Small intestine (tissue), 16 donors: Measurements from ENCODE around the gene GPRASP1. TPM values are rescaled to one million over a fixed set of nuclear protein-coding genes. Genes with fewer than 3 reads are reported as not detected.

Experiments
- DNase-seq, 2 donors: peaks; one replicate each; pipeline versions ENCODE4 v3.0.0 to v3.0.0-alpha.2; 2013
- FAIRE-seq: peaks from 2 replicates; lab custom pipeline; 2012; peaks lifted over from hg19 to GRCh38; lab: Jason Lieb, UNC
- H3K27ac ChIP-seq, 3 donors: one replicate each; pipeline ENCODE4 v1.5.1; 2013; ENCODE audit warnings: low read length in 2 of 3, mild to moderate bottlenecking in 2 of 3, control low read depth in 1 of 3, inconsistent platforms in 1 of 3, low read depth in 1 of 3, moderate library complexity in 1 of 3
- H3K27me3 ChIP-seq, 3 donors: one replicate each; pipeline ENCODE4 v1.6.1; 2013; ENCODE audit warnings: low read length in 3 of 3, inconsistent platforms in 1 of 3; ENCODE audit not compliant: control insufficient read depth in 3 of 3, insufficient read depth in 3 of 3
- H3K36me3 ChIP-seq, 3 donors: one replicate each; pipeline ENCODE4 v1.6.1; 2013; ENCODE audit warnings: low read length in 3 of 3, inconsistent platforms in 1 of 3, low read depth in 1 of 3, mild to moderate bottlenecking in 1 of 3, moderate library complexity in 1 of 3; ENCODE audit not compliant: control insufficient read depth in 3 of 3, insufficient read depth in 2 of 3
- H3K4me1 ChIP-seq, 3 donors: one replicate each; pipeline ENCODE4 v1.6.1; 2013; ENCODE audit warnings: low read length in 2 of 3, inconsistent platforms in 1 of 3, low read depth in 1 of 3, mild to moderate bottlenecking in 1 of 3, moderate library complexity in 1 of 3; ENCODE audit not compliant: control insufficient read depth in 3 of 3, insufficient read depth in 2 of 3
- H3K4me3 ChIP-seq, 3 donors: one replicate each; pipeline ENCODE4 v1.5.1; 2013; ENCODE audit warnings: low read length in 3 of 3, control low read depth in 1 of 3, inconsistent platforms in 1 of 3, low read depth in 1 of 3, mild to moderate bottlenecking in 1 of 3, moderate library complexity in 1 of 3
- H3K9me3 ChIP-seq, 2 donors: one replicate each; pipeline ENCODE4 v1.6.1; 2013; ENCODE audit warnings: low read depth in 1 of 2, low read length in 1 of 2; ENCODE audit not compliant: control insufficient read depth in 2 of 2, insufficient read depth in 1 of 2
- WGBS, 3 donors: extraction: QIAGEN DNeasy Blood & Tissue Kit; methylation state at CpG; one replicate each; pipeline ENCODE4 v1.1.7; 2013; 5-methylcytosine and 5-hydroxymethylcytosine counted together
- long read RNA-seq, 10 donors: transcript quantifications; one replicate each; lab custom pipeline, GENCODE V29; 2026
- polyA plus RNA-seq, 4 donors: library from polyadenylated mRNA; stranded (reverse) in 3 of 4; unstranded in 1 of 4; fragments of 200-250 nt in 3 of 4; fragments of 120-200 nt in 1 of 4; gene quantifications; one replicate each; pipeline versions ENCODE4 v1.2.1 to v1.2.3, GENCODE V29; 2013
- donor health status: healthy with polysubstance abuse.
- donor health status: control.
- donor health status: control.
- donor health status: Bipolar disorder and iron deficiency.
- donor health status: healthy.

GPRASP1 gene, protein sequence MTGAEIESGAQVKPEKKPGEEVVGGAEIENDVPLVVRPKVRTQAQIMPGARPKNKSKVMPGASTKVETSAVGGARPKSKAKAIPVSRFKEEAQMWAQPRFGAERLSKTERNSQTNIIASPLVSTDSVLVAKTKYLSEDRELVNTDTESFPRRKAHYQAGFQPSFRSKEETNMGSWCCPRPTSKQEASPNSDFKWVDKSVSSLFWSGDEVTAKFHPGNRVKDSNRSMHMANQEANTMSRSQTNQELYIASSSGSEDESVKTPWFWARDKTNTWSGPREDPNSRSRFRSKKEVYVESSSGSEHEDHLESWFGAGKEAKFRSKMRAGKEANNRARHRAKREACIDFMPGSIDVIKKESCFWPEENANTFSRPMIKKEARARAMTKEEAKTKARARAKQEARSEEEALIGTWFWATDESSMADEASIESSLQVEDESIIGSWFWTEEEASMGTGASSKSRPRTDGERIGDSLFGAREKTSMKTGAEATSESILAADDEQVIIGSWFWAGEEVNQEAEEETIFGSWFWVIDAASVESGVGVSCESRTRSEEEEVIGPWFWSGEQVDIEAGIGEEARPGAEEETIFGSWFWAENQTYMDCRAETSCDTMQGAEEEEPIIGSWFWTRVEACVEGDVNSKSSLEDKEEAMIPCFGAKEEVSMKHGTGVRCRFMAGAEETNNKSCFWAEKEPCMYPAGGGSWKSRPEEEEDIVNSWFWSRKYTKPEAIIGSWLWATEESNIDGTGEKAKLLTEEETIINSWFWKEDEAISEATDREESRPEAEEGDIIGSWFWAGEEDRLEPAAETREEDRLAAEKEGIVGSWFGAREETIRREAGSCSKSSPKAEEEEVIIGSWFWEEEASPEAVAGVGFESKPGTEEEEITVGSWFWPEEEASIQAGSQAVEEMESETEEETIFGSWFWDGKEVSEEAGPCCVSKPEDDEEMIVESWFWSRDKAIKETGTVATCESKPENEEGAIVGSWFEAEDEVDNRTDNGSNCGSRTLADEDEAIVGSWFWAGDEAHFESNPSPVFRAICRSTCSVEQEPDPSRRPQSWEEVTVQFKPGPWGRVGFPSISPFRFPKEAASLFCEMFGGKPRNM (N-terminal part only)
- polyA plus RNA-seq, result 1 to 10 TPM in 2 of 4 donors, under 1 TPM in 2; 0.67 to 8.6 (median 2.1) TPM
- long read RNA-seq, donor 1, result 0 reads
- long read RNA-seq, donor 2, result 0 reads
- long read RNA-seq, donor 3, full-length matches to known transcripts, result 1 of 1 reads
- long read RNA-seq, donor 3, partial matches to known transcripts, result 0 of 1 reads
- long read RNA-seq, donor 3, other reads (novel, unspliced or antisense), result 0 of 1 reads
- long read RNA-seq, donor 4, result 0 reads
- long read RNA-seq, donor 5, result 0 reads
- long read RNA-seq, donor 6, full-length matches to known transcripts, result 1 of 1 reads
- long read RNA-seq, donor 6, partial matches to known transcripts, result 0 of 1 reads
- long read RNA-seq, donor 6, other reads (novel, unspliced or antisense), result 0 of 1 reads
- long read RNA-seq, donor 7, full-length matches to known transcripts, result 3 of 3 reads
- long read RNA-seq, donor 7, partial matches to known transcripts, result 0 of 3 reads
- long read RNA-seq, donor 7, other reads (novel, unspliced or antisense), result 0 of 3 reads
- long read RNA-seq, donor 8, result 0 reads
- long read RNA-seq, donor 9, result 0 reads
- long read RNA-seq, donor 10, full-length matches to known transcripts, result 4 of 4 reads
- long read RNA-seq, donor 10, partial matches to known transcripts, result 0 of 4 reads
- long read RNA-seq, donor 10, other reads (novel, unspliced or antisense), result 0 of 4 reads

GRCh38 chrX:102651242-102652011, at the start of gene GPRASP1:
Gene GPRASP1, plus strand, starts transcription at chrX:102651483. Its CDS starts 2,431 bp downstream, at chrX:102653914.
- no peaks in the 10 kb centered on the region for H3K27me3 ChIP-seq
- FAIRE-seq (no peak), DNase-seq (peak; percentile 3 to 57)
- H3K9me3 ChIP-seq, result no peaks in the 10 kb centered on the region
- H3K4me1 ChIP-seq, result no peaks in the 10 kb centered on the region
- H3K36me3 ChIP-seq, result no peaks in the 10 kb centered on the region
- 1 to 44% (median 15%) methylated on average over 37 to 61 of the region's 61 CpGs for WGBS, 3 donors
- H3K27ac ChIP-seq, result peak within 1 kb of the TSS in 2 of 3 donors; percentile 60 to 64
- peak within 1 kb of the TSS; percentile 41 to 65 (median 47) for H3K4me3 ChIP-seq

DNA sequence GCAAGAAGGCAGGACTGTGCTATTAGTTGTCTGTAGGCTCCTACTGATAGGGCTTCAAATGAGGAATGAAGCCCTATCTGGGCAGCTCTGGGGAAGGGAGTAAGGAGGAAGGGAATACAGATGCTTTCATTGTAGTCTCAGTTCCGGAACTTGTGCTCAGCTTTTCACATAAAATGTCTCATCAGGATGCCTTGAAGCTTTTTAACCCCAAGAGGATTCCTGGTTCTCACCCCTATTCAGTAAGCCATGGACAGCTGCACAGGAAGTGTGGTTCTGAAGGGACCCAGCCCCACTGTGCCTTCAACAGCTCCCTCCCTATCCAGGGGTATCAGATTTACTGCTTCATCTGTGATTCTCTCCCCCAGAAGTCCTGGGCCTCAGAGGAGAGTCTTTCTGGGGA, 47.0 kb upstream of the GPRASP1 start:
- H3K9me3 ChIP-seq, result no peaks in the 10 kb centered on the region
- H3K4me3 ChIP-seq, result no peak overlapping the region
- DNase-seq (no peak), FAIRE-seq (no peak)
- no peaks in the 10 kb centered on the region for H3K27me3 ChIP-seq
- WGBS, 3 donors, result 57 to 100% (median 62%) methylated on average over 1 of the region's 1 CpG
- no peak overlapping the region for H3K27ac ChIP-seq
- peaks cover 0 to 5% (median 0%) of the 10 kb centered on the region in 3 donors for H3K4me1 ChIP-seq
- H3K36me3 ChIP-seq, result peaks cover 0 to 12% (median 0%) of the 10 kb centered on the region in 3 donors

DNA sequence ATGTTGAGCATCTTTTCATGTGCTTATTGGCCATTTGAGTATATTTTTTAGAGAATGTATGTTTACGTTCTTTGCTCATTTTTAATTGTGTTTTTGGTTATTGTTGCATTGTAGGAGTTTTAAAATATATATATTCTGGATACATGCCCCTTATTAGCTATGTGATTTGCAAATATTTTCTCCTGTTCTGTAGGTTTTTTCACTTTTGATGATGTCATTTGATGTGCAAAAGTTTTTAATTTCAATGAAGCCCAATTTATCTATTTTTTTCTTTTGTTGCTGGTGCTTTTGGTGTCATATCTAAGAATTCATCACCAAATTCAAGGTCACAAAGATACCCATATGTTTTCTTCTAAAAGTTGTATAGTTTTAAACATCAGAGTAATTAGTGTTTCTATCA, 45.2 kb upstream of the GPRASP1 start:
- no peaks in the 10 kb centered on the region for H3K4me1 ChIP-seq
- no peaks in the 10 kb centered on the region for H3K9me3 ChIP-seq
- no peaks in the 10 kb centered on the region for H3K27me3 ChIP-seq
- peaks cover 0 to 13% (median 0%) of the 10 kb centered on the region in 3 donors for H3K36me3 ChIP-seq
- WGBS, 3 donors, result 83 to 98% (median 94%) methylated on average over 1 of the region's 1 CpG
- DNase-seq (no peak), FAIRE-seq (peak; percentile 53)
- no peak overlapping the region for H3K27ac ChIP-seq
- H3K4me3 ChIP-seq, result no peak overlapping the region

GRCh38 chrX:102610905-102611304, 40.4 kb upstream of the GPRASP1 start:
- Histone ChIP-seq H3K4me3 (no peak overlapping the region), H3K36me3 (peaks cover 0 to 6% (median 0%) of the 10 kb centered on the region in 3 donors), H3K9me3 (no peaks in the 10 kb centered on the region), H3K4me1 (no peaks in the 10 kb centered on the region), H3K27me3 (no peaks in the 10 kb centered on the region), H3K27ac (no peak overlapping the region)
- DNase-seq (no peak), FAIRE-seq (no peak)
- WGBS, 3 donors, result 53 to 92% (median 91%) methylated on average over 4 of the region's 4 CpGs

- DNase-seq (no peak), FAIRE-seq (no peak)
- WGBS, 3 donors, result 81 to 96% (median 81%) methylated on average over 6 of the region's 6 CpGs
- Histone ChIP-seq H3K9me3 (peaks cover 0 to 21% of the 10 kb centered on the region in 2 donors), H3K27ac (no peak overlapping the region), H3K36me3 (peaks cover 0 to 15% (median 0%) of the 10 kb centered on the region in 3 donors), H3K27me3 (no peaks in the 10 kb centered on the region), H3K4me3 (no peak overlapping the region), H3K4me1 (no peaks in the 10 kb centered on the region)
Measured at GRCh38 chrX:102624105-102624504, 27.2 kb upstream of the GPRASP1 start.

DNA sequence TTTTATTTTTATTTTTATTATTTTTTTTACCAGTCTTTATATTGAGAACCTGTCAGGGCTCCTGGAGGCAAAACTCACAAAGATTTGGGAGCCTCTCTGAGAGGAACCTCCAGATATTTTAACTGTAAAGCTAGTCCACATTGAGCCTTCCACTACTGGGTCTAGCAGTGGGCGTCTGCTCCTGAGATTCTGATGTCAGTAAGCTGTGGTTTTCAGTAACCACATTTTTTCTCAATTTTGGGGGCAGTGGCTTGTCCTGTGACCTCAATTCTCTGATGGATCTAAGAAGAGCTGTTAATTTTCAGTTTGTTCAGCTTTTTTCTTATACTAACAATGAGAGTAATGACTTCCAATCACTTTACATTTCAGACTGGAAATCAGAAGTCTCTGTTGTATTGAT, 23.6 kb upstream of the GPRASP1 start:
- no peaks in the 10 kb centered on the region for H3K27me3 ChIP-seq
- no peak overlapping the region for H3K27ac ChIP-seq
- H3K4me3 ChIP-seq, result no peak overlapping the region
- peaks cover 0 to 15% (median 0%) of the 10 kb centered on the region in 3 donors for H3K36me3 ChIP-seq
- H3K4me1 ChIP-seq, result no peaks in the 10 kb centered on the region
- DNase-seq, result no peak
- WGBS, 3 donors, result 41 to 100% (median 72%) methylated on average over 1 of the region's 1 CpG
- peaks cover 0 to 18% of the 10 kb centered on the region in 2 donors for H3K9me3 ChIP-seq
- no peak for FAIRE-seq

DNA sequence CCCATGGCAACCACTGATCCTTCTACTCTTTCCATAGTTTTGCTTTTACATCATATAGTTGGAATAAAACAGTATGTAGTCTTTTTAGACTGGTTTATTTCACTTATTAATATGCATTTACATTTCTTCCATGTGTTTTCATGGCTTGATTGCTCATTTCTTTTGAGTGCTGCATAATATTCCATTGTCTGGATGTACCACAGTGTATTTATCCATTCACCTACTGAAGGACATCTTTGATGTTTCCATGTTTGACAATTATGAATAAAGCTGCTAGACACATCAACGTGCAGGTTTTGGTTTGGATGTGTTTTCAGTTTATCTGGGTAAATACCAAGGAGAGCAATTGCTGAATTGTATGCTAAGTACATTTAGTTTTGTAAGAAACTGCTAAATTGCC, 13.7 kb upstream of the GPRASP1 start:
- no peak for FAIRE-seq
- 56 to 95% (median 89%) methylated on average over 1 of the region's 1 CpG for WGBS, 3 donors

More for the DNA sequence above, 13.7 kb upstream of the GPRASP1 start:
- H3K4me3 ChIP-seq, result no peak overlapping the region
- H3K27ac ChIP-seq, result no peak overlapping the region
- H3K4me1 ChIP-seq, result no peaks in the 10 kb centered on the region
- no peak for DNase-seq
- H3K27me3 ChIP-seq, result no peaks in the 10 kb centered on the region
- no peaks in the 10 kb centered on the region for H3K9me3 ChIP-seq
- H3K36me3 ChIP-seq, result no peaks in the 10 kb centered on the region
